Stimulated activated CD4-positive, alpha-beta T cell treated with anti-CD3 and anti-CD28 coated beads, Interleukin-1b, Interleukin-23, amount 100 ng/mL, for 1 hour (primary cell): ENCODE data around the gene DNAJB4.
A peak's percentile ranks its signal among the peaks of the same experiment; 100 is the strongest.
"Not testable (repeated sequence)": the region's sequence is repeated elsewhere in the genome, so short reads cannot be mapped to it uniquely, and the experiment has no call there.

ENCODE experiments used
- DNase-seq, 2 donors: peaks; one replicate each; pipeline ENCODE4 v3.0.0-alpha.2; 2020; ENCODE audit warnings: low read depth in 2 of 2

DNAJB4 gene

GRCh38 chr1:78004719-78005447 is at the start of gene DNAJB4:
TSS of gene DNAJB4 (plus strand) at chr1:78004939. CDS start at chr1:78005111, 172 bp downstream.
- peak in 1 of 2 donors; percentile 41 for DNase-seq

- no peak for DNase-seq
These were observed 49.0 kb upstream of the DNAJB4 start for GRCh38 chr1:77955709-77956108.

- DNase-seq = no peak
These were observed 48.3 kb upstream of the DNAJB4 start for GRCh38 chr1:77956464-77956863.

- no peak for DNase-seq
These were observed 46.3 kb upstream of the DNAJB4 start for GRCh38 chr1:77958391-77958790.

GRCh38 chr1:77958850-77959249 is 45.9 kb upstream of the DNAJB4 start:
- no peak for DNase-seq

- DNase-seq = no peak
These were observed 43.3 kb upstream of the DNAJB4 start for GRCh38 chr1:77961392-77961791.

GRCh38 chr1:77966291-77966690 is 38.4 kb upstream of the DNAJB4 start:
- no peak for DNase-seq

GRCh38 chr1:77970192-77970591 is 34.5 kb upstream of the DNAJB4 start:
- no peak for DNase-seq

- no peak for DNase-seq
These were observed 32.7 kb upstream of the DNAJB4 start for GRCh38 chr1:77972080-77972479.

- DNase-seq = no peak
These were observed 29.4 kb upstream of the DNAJB4 start for GRCh38 chr1:77975386-77975785.

- no peak for DNase-seq
These were observed 28.8 kb upstream of the DNAJB4 start for GRCh38 chr1:77975907-77976306.

GRCh38 chr1:77976433-77977076 is 28.2 kb upstream of the DNAJB4 start:
- DNase-seq = no peak

GRCh38 chr1:77977989-77978292 is 26.8 kb upstream of the DNAJB4 start:
- DNase-seq = no peak

GRCh38 chr1:77978293-77978968 is 26.3 kb upstream of the DNAJB4 start:
- DNase-seq = peak; percentile 22 to 50

- DNase-seq = peak; percentile 78 to 87
These were observed 25.5 kb upstream of the DNAJB4 start, which contains the start of gene FUBP1 for GRCh38 chr1:77978969-77979876. TSS of gene FUBP1 (minus strand) at chr1:77979072. CDS start at chr1:77979004, 68 bp downstream.

GRCh38 chr1:77983352-77983996 is 21.3 kb upstream of the DNAJB4 start:
- DNase-seq = not testable (repeated sequence)

GRCh38 chr1:77983997-77984355 is 20.8 kb upstream of the DNAJB4 start:
- no peak for DNase-seq

GRCh38 chr1:77984629-77985028 is 20.1 kb upstream of the DNAJB4 start:
- DNase-seq = no peak

- no peak for DNase-seq
These were observed 17.9 kb upstream of the DNAJB4 start for GRCh38 chr1:77986810-77987209.

GRCh38 chr1:77987919-77988318 is 16.8 kb upstream of the DNAJB4 start:
- DNase-seq = no peak

- no peak for DNase-seq
These were observed 15.0 kb upstream of the DNAJB4 start for GRCh38 chr1:77989744-77990143.
